ENCODE data around the gene LPAR2. TPM values are rescaled to one million over a fixed set of nuclear protein-coding genes. Genes with fewer than 3 reads are reported as not detected.
"Not testable (repeated sequence)": the region's sequence is repeated elsewhere in the genome, so short reads cannot be mapped to it uniquely, and the experiment has no call there.

Gene LPAR2
- 11.0 TPM for total RNA-seq

GRCh38 chr19:19627621-19628500, at the start of gene LPAR2:
Gene LPAR2 (minus strand): TSS chr19:19628220. CDS start chr19:19627275, 945 bp downstream.
- peak; percentile 31 for ATAC-seq
- peak; percentile 68 for DNase-seq (ENCODE audit: low spot score)
- intact Hi-C loops (cut with DNase I): no loop called here

GRCh38 chr19:19677579-19677978, 49.6 kb upstream of the LPAR2 start:
- DNase-seq (ENCODE audit: low spot score) (no peak), ATAC-seq (no peak)
- intact Hi-C loops (cut with DNase I): no loop called here

GRCh38 chr19:19674315-19674714, 46.3 kb upstream of the LPAR2 start:
- DNase-seq (ENCODE audit: low spot score) (no peak), ATAC-seq (no peak)
- intact Hi-C loops (cut with DNase I): no loop called here

DNA sequence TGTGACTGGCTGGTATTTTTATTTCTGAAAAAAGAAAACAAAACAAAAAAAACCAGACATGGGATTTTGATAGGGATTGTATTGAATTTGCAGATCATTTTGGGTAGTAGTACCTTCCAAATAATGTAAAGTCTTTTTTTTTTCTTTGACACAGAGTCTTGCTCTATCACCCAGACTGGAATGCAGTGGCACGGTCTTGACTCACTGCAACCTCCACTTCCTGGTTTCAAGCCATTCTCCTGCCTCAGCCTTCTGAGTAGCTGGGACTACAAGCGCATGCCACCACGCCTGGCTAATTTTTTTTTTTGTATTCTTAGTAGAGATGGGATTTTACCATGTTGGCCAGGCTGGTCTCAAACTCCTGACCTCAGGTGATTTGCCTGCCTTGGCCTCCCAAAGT, 44.8 kb upstream of the LPAR2 start:
- DNase-seq (ENCODE audit: low spot score) (no peak), ATAC-seq (no peak)
- intact Hi-C loops (cut with DNase I): no loop called here

- ATAC-seq: no peak
- DNase-seq (ENCODE audit: low spot score): no peak
- intact Hi-C loops (cut with DNase I): no loop called here
These were observed 42.1 kb upstream of the LPAR2 start for GRCh38 chr19:19670070-19670551.

DNA sequence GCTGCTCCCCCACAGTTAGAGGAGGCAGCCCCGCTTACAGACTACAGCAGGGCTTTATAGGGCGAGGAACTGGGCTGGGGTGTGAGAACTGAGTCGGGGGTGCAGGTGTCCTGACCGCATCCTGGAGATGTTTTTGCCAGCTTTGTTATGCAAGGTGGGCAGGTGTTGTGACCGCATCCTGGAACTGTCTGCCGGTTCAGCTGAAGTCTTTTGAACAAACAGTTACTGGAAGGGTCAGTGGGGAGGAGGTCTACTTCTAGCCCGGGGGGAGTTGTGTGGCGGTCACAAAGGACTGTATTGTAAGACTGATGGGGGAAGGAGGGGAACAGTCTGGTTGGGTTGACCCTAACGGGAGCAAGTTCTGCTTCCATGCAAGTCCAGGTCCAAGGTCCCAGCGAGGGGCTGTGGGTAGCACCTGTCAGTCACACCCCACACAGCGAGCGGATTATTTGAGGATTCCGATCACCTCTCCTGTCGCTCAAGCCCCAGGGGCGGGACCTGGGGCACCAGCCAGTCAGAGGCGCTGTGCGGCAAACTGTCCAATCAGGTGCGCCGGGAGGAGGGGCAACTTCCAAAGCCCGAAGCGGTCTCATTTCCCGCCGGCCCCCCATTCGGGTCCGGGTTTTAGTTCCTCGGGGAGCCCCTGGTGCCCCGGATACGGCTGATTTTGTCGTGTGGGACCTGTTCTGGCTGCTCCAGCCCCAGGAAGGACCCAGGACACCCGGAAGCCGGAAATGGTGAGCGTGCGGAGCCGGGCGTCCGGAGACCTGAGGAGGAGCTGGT, 40.4 kb upstream of the LPAR2 start, which contains the start of gene ZNF101:
TSS of gene ZNF101 (plus strand) at position 610 of the 783 bp plus-strand sequence. CDS start at position 735, 125 bp downstream.
- ATAC-seq (peak; percentile 86), DNase-seq (ENCODE audit: low spot score) (peak; percentile 96)
- intact Hi-C loops (cut with DNase I): no loop called here

GRCh38 chr19:19665420-19665948, 37.5 kb upstream of the LPAR2 start:
- ATAC-seq; intact Hi-C loops (cut with DNase I): not testable (repeated sequence)

DNA sequence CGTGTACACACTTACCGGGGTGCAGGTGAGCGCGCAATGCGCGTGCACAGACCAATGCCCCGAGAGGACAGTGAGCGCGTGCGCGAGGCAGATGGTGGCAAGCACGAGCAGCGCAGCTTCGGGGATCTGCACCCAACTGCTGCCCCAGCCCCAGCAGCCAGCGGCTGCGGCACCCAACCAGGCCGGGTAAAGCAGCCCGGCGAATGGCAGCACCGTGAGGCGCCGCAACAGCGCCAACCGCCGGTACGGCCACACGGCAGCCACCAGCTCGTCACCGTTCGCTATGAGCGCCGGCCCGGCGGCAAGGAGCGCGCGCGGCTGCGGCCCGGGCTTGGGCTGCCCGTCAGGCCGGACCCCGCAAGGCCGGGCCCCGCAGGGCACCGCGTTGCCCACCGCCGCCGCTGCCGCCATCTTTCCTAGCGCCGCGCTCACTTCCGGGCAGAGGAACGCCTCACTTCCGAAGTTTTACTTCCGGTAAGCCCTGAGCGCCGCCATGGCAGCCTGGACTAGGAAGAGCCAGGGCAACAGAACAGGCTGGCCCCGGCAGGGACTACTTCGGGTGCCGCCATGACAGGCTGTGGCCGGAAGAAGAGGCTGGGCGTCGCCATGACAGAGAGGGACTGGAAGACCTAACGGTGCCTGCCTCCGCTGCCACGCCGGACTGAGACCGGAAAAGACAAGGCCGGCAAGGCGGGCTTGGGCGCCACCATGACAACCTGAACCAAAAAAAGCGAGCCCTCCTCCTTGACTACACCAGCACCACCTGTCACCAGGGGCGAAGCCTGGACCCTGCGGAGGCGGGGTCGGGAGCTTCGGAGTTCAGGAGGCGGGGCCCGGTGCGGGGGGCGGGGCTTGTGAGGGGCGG, 35.5 kb upstream of the LPAR2 start, which contains the start of gene ATP13A1:
TSS of gene ATP13A1 (minus strand) at position 421 of the 865 bp plus-strand sequence. CDS start at position 411, 10 bp downstream.
- DNase-seq (ENCODE audit: low spot score) (peak; percentile 96), ATAC-seq (peak; percentile 98)
- intact Hi-C loops (cut with DNase I): no loop called here

More at GRCh38 chr19:19665420-19665948, 37.5 kb upstream of the LPAR2 start:
- not testable (repeated sequence) for DNase-seq (ENCODE audit: low spot score)

- no peak for ATAC-seq
- DNase-seq (ENCODE audit: low spot score): no peak
- intact Hi-C loops (cut with DNase I): no loop called here
These were observed 34.8 kb upstream of the LPAR2 start for GRCh38 chr19:19662871-19663255.

DNA sequence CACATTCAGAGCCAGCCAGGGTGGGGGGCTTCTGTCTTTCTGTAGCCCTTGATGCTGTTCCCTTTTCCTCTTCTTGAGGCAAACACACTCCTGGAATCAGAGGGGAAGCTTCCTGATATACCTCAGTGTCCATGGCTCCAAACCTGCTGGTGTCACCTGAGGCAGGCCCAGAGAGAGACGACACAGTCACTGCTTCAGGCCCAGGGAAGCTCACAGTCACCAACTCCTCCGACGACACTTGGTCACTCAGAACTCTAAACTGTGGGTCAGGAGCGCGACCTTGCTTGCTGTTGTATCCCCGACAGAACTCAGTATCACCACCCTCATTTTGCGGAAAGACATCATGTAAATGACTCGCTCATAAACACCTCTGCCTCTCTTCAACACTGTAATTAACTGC, 34.3 kb upstream of the LPAR2 start:
- no peak for DNase-seq (ENCODE audit: low spot score)
- intact Hi-C loops (cut with DNase I): no loop called here
- no peak for ATAC-seq

DNA sequence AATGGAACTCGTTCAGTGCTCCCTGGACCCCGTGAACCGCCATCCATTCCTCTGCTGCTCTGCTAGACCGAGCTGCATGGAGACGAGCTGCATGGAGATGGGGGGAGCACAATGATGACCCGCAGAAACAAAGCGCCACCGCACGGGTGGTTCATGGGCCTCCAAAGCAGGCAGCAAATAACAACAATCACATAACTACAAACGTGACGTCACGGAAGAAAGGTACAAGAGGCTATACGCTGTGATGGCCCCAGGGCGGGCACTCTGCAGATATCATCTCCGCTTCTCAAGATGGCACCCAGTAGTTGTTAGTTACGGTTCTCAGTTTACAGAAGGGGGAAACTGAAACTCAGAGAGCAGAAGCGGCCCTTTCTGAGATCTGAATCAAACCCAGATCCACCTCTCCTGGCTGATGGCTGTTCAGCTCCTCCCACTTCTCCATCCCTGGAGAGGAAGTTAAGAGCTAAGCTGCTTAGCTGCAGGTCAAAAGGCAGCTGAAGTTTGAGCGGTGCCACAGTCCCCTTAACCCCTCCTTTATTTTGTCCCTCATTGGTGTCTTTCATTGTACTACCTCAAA, 33.7 kb upstream of the LPAR2 start:
- intact Hi-C loops (cut with DNase I): no loop called here
- ATAC-seq (no peak), DNase-seq (ENCODE audit: low spot score) (no peak)

DNA sequence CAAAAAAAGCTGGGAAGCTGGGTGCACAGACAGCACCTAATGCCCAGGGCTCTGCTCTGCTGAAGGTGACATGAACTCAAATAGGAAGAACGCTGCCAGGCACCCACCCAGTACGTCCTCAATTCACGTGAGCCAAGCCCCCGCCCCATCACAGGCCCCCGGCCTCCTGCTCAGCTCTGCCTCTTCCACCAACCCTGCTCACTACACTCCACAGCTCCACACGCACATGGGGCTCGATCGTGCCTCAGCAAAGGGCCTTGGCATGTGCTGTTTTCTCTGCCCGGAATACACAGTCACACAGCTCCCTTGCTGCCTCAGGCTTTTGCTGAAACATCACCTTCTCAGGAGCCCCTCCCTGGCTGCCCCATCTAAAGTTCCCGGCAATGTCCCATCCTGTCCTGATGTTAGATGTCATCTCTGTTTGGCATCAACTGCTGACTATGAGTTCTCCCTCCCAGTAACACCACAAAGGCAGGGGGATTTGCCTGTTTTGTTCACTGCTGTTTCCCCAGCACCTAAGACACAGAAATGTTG, 33.2 kb upstream of the LPAR2 start:
- intact Hi-C loops (cut with DNase I): no loop called here
- DNase-seq (ENCODE audit: low spot score): no peak
- ATAC-seq: no peak

- intact Hi-C loops (cut with DNase I): no loop called here
- ATAC-seq: no peak
- DNase-seq (ENCODE audit: low spot score): no peak
These were observed 31.7 kb upstream of the LPAR2 start for GRCh38 chr19:19659646-19660245.

DNA sequence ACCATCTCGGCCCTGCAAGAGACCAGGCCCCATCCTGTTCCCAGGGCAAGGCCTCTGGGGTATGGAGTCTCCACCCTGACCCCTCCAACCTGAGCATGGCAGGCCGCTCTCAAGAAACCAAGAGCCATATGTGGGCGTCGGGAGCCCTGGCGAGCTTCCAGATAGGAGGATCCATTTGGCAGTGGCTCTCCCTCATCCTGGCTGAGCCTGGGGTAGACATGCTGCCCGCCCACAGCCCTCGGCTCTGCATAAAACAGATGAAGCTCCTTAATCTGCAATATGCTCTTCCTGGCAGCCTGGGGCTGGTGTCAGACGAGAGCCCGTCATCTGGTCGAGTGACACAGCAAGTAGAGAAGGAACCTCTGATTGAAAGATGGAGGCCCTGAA, 29.4 kb upstream of the LPAR2 start:
- intact Hi-C loops (cut with DNase I): no loop called here
- ATAC-seq (no peak), DNase-seq (ENCODE audit: low spot score) (no peak)

GRCh38 chr19:19656451-19657396, 28.7 kb upstream of the LPAR2 start:
- intact Hi-C loops (cut with DNase I): no loop called here
- no peak for ATAC-seq
- no peak for DNase-seq (ENCODE audit: low spot score)

DNA sequence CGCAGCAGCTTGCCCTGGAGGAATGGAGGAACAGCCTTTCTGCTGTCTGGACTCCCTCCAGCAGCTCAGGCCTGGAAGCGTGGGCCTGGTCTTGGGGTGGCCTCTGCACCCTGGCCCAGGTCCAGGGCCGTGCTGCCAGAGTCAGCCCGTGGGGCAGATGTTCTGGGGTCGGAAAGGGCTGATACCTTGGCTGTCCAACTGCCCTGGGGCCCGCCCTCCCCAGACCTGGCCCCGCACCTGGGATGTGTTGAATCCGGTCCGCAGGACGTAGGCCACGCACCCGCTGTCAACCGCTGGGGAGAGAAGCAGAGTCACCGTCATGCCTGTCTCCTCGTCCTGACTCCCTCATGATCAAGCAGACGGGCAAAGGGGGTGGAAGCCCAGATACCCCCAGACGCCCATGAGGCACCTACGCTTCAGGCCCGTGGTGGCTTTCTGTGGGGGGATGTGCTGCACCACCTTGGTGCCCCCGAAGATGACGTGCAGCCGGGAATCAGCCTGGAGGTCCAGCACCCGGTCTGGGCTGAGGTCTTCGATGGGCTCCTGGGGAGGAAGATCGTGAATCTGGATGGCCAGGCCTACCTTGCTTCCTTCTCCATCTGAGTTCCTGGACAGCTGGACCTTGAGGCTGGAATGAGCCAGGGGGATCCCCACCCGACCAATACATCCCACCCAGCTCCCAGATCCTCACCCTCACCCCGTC, 27.8 kb upstream of the LPAR2 start:
- intact Hi-C loops (cut with DNase I): no loop called here
- DNase-seq (ENCODE audit: low spot score) (no peak), ATAC-seq (no peak)
